Cerebellar cortex (tissue), 1 donor: Measurements from ENCODE around the gene KCNMA1.

Source experiments
- DNase-seq: peaks from one replicate; pipeline ENCODE4 v3.0.0-alpha.2; 2015; ENCODE audit warnings: low spot score

The KCNMA1 gene

DNA sequence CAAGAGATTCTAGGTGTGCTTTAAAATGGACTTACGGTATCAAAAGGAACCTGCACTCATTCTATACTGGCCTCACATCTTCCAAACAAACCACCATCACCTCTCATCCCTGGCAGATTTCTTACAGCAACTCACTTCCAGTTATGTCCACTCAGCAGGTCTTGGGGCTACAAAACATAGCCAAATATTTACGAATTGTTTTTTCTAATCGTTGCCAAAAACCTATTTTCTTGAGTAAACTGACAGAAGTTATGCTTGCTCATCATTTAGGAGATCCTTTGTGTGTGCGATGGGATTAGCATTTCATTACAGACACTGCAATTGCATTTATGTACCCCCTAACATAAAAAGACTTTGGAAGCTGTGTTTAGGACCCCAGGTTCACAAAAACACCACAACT lies 2.7 kb downstream of the KCNMA1 start:
- DNase-seq: no peak

DNA sequence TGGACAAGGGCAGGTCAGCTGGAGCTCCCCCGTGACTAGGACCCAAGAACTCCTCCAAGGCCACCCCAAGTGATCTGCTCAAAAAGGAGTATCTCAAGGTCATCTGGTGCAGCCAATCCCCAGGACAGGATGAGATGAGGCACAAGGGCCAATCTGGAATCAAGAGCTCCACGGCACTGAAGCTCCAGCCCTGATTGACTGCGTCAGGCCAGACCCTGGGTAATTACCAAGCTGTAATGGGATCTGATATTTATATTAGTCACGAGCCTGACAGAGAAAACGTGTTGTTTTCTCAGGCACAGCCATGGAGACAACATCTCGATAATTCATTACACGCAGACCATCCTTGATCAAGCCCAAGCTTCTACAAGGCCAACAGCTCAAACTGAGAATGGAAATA lies 4.2 kb downstream of the KCNMA1 start:
- DNase-seq: no peak

GRCh38 chr10:77631241-77631640 lies 6.4 kb downstream of the KCNMA1 start:
- no peak for DNase-seq

DNA sequence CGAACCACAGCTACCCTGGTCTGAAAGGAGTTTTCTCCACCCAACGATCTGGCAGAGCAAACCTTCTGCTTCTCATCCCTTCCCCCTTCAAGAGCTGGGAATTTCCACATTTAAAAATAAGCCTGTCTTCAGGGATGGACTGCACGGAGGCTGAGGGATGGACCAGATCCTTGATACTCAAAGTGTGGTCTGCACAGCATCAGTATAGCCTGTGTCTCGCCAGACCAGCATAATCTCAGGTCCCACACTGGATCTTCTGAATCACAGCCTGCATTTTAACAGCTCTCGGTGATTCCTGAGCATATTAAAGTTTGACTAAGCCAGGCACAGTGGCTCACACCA lies 7.1 kb downstream of the KCNMA1 start:
- no peak for DNase-seq

GRCh38 chr10:77629775-77630506 lies 7.7 kb downstream of the KCNMA1 start:
- no peak for DNase-seq

GRCh38 chr10:77628906-77629730 lies 8.5 kb downstream of the KCNMA1 start:
- DNase-seq: no peak

DNA sequence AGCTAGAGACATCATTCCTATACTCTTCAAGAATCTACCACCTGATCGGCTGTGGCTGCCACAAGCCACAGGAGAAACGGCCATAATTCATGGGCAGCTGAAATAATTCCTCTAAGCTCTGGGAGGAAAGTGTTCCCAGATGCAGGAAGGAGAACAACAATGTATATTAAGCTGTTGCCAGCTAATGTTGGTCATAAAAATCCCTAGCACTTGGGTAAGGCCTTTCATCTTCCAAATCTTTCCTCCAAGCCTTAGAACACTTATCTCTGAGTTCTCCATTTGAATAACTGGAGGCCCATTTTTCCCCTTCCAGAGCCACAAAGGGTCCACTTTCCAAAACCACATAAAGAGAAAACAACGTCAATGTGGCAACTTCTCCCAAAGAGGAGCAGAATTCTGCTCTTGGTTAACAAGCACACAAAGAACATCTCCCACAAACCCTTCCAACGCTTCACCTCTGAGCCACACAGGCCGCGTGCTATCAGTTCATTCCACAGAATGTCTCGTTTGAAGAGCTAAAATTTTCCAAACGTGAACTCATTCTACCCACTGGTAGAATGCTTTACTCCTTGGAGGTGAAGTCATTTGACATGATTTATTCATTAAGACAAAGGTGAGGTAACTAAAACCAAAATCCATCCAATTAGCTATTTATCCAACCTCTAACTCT lies 11.2 kb downstream of the KCNMA1 start:
- no peak for DNase-seq

DNA sequence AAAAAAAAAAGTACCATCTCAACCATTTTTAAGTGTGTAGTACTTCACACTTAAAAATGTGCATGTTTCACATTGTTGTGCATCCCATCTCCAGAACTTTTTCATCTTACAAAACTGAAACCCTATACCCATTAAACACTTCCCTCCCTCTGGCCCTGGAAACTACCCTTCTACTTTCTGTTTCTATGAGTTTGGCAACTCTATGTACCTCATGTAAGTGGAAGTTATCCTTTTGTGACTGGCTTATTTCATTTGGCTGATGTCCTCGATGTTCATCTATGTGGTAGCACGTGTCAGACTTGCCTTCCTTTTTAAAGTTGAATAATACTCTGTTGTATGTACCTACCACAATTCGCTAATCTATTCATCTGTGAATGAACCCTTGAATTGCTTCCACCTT lies 12.2 kb downstream of the KCNMA1 start:
- no peak for DNase-seq

GRCh38 chr10:77622889-77623291 lies 14.7 kb downstream of the KCNMA1 start:
- no peak for DNase-seq

DNA sequence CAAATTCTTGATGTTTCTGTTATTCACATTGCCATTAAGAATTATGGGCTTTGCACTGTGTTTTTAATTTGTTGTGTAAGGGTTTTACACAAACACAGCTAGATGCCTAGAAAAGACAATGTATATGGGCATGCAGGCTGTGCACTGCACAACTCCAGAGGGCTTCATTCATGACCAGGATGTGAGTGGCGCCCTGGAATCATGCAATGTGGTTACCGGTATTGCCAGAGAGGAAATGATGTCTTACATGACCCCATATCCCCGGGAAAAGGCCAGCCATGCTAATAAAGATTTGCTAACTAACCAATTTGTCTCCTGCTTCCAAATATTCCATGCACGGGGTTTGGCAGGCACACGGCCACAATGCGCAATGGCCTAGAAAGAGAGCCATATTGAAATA lies 16.9 kb downstream of the KCNMA1 start:
- DNase-seq: no peak

DNA sequence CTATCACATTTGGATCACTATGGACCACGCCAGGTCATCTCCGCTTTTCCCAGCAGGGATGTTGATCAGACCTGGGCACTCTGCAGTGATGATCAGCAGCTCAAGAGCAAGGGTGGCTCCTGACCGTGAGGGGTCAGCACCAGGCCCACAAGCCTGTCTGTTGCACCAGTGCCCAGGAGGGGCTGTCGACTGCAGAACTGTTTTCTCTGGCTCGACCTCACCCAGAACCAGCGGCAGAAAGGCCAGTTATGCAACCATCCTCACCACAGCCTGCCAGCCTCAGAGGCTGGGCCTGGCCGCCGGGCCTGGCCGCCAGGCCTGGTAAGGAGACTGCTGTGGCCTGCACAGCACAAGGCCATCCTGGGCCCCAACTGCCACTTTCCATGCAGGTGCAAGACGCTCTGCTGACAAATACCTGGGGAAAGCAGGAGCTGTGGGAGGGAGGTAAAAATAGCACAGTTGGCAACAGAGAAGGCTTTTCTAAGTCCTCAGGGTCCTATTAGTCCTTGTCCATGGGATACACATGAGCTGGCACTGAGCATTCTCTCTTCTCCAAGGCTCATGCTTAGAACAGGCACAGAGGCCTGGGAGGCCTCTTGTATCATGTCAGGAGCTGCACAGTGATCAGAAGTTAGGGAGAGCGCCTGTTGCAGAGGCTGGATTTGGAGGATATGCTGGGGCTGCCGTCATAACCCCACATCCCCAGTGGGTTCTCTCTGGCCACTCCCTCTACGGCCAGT lies 17.5 kb downstream of the KCNMA1 start:
- no peak for DNase-seq

DNA sequence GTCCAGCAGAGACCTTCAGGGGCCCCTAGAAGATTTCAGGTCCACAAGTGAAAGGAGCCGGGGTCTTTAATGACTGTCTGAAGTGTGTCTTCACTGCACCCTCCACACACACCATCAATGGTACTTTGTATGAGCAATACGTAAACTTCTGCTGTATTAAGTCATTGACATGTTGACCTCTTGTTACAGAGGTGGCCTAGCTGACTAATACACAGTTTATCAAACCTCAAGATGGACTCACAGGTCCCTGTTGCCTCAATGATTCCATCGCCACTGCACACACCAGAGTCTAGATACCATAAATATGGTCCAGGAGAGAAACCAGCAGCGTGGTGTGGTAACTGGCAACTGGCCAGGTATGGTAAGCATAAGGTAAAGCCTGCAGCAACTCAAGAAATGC lies 19.5 kb downstream of the KCNMA1 start:
- DNase-seq: no peak

GRCh38 chr10:77616766-77617165 lies 20.8 kb downstream of the KCNMA1 start:
- DNase-seq: no peak

DNA sequence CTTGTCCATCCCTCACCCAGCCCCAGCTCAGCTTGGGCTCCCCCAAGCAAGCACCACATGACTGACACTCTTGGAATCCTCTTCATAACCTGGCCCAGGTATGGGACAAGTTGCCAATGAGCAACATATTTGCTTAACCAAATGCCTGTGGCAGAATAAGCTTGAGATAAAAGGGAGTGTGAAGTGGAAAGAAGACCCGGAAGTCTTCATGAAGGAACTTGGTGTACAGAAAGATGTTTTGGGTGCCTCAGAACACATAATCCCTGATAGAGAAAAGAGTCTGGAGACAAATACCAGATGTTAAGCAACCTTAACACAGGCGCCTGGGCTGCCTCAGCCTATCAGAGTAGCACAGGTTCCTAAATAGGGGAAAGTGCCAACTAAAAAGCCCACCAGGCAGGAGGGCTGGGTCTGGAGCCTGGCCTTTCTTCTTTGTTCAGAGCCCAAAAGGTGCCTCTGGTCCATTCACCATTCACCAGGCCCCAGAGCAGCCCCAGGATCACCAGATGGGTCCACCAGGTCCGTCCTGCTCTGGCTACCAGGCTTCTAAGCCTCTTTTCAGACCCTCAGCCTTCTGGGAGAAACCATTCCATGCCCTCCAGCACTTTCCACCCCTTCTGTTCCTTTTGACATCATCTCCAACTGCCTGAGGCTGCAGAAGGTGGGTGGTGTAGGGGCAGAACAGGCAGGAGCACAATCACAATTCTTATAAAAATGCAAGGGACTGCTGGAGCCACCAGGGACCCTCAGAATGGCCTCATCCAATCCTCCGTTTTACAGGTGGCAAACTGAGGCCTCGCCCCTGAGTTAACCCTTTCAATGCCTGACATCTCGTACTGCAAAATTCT lies 22.6 kb downstream of the KCNMA1 start:
- DNase-seq: no peak

GRCh38 chr10:77613476-77614130 lies 24.0 kb downstream of the KCNMA1 start:
- DNase-seq: no peak

GRCh38 chr10:77611670-77612069 lies 25.9 kb downstream of the KCNMA1 start:
- no peak for DNase-seq

DNA sequence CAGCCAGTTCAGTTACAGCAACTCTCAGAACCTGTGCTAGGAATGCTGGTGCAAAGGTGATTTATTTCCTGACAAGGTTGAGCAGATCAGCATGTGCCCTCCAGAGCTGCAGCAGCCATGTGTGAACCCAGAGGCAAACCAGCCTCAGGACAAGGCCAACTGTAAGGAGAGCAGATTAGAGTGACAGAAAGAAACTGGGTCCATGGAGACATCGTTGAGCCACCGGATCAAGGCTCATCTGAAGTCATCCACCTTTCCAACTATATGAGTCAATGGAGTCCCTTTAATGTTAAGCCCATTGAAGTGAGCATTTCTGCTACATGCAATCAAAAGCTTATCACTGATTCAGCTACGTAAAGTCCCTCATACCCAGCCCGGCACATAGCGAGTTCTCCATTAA lies 26.4 kb downstream of the KCNMA1 start:
- DNase-seq: no peak

DNA sequence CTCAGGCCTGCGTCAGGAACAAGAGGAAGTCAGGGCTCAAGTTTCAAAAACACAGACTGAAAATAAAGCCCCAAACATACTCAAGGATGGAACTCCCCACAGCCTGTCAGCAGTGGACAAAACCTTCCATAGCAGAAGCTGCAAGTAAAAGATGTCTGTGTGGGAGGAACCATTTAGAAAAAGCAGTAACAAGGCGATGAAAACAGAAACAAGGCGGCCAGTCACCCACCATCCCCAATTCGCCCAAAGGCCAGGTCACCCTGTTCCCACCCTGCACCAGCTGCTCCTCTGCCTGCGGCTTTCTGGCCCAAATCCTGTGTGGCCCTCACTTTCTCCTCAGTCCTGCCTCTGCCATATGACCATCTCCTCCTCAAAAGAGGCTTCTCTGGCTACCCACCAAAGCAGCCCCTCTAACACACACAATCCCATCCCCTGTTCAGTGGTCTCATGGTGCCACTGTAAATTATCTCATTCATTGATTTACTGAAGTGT lies 27.8 kb downstream of the KCNMA1 start:
- DNase-seq: no peak

DNA sequence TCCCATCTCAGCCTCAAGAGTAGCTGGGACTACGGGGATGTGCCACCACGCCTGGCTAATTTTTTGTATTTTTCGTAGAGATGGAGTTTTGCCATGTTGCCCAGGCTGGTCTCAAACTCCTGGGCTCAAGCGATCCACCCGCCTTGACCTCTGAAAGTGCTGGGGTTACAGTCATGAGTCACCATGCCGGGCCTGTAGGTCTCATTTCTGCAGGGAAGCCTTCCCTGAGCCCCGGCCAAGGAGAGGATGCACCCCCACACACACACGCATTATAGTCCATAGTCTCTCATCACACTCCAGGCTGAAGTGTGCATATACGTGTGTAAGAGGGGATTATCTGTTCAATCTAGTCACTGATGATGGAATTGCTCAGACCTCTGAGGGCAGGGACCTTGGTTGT lies 29.3 kb downstream of the KCNMA1 start:
- DNase-seq: no peak

DNA sequence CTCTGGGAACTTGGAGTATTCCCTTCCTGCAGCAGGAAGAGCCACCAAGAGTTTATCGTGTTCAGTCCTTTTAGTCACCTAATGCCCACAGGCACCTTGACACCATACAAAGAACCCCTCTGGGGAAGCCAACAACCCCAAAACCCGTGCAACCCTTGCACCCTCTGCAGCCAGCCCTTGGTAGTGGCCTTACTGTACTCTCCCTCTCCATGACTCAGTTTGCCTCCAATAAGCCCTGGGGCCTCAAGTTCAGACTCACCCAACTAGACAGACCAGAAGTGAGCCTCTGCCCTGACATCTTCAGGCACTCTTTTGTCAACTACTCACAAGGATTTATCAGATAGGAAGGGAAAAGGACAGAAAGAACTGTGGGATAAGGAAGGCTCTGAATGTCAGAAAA lies 30.9 kb downstream of the KCNMA1 start:
- no peak for DNase-seq

- no peak for DNase-seq
These were observed 32.1 kb downstream of the KCNMA1 start for GRCh38 chr10:77605466-77605865.
